ENCODE data around the gene KIAA0753. TPM values are rescaled to one million over a fixed set of nuclear protein-coding genes. Genes with fewer than 3 reads are reported as not detected.
A peak's percentile ranks its signal among the peaks of the same experiment; 100 is the strongest.

Gene KIAA0753
- total and polyA plus RNA-seq, 2 of the 13 experiments (the other 11 are each of a cell fraction or from before 2014, with no cell fraction given): 5.2 to 9.1 TPM

- peak; percentile 49; the same call in 1 of the 2 replicates for TF ChIP-seq IKZF5 (CRISPR knock-in tag; IDR thresholded peaks at IDR 0.05)
- no peak for TF ChIP-seq ZBTB39 (CRISPR knock-in tag; IDR thresholded peaks at IDR 0.05)
- no peak for TF ChIP-seq NFRKB (IDR thresholded peaks at IDR 0.05)
- peak; percentile 28; the same call in 1 of the 2 replicates for TF ChIP-seq NR2C2 (CRISPR knock-in tag; IDR thresholded peaks at IDR 0.05; ENCODE audit: borderline replicate concordance)
- no peak for TF ChIP-seq ZNF335 (CRISPR knock-in tag; IDR thresholded peaks at IDR 0.05)
- peak; percentile 63; the same call in 1 of the 2 replicates for TF ChIP-seq ZNF772 (CRISPR knock-in tag; IDR thresholded peaks at IDR 0.05)
- TF ChIP-seq ZNF350 (CRISPR knock-in tag; IDR thresholded peaks at IDR 0.05; ENCODE audit: borderline replicate concordance, low read depth): peak; percentile 70; the same call in 1 of the 2 replicates
- TF ChIP-seq MEF2D (CRISPR knock-in tag; IDR thresholded peaks at IDR 0.05): 0 out of 2 replicates have a peak, but pooled peaks have one; percentile 51
- TF ChIP-seq ELF4 (CRISPR knock-in tag; IDR thresholded peaks at IDR 0.05; ENCODE audit: borderline replicate concordance): no peak
- TF ChIP-seq RXRB (CRISPR knock-in tag; IDR thresholded peaks at IDR 0.05; ENCODE audit: borderline replicate concordance): peak; percentile 44; the same call in 1 of the 2 replicates
- TF ChIP-seq STAG1 (CRISPR knock-in tag; IDR thresholded peaks at IDR 0.05): peak; percentile 98
- TF ChIP-seq ATF6 (CRISPR knock-in tag; conservative IDR thresholded peaks at IDR 0.05): no peak
- TF ChIP-seq MIXL1 (CRISPR knock-in tag; IDR thresholded peaks at IDR 0.05): 0 out of 2 replicates have a peak, but pooled peaks have one; percentile 42
- TF ChIP-seq KDM2A (CRISPR knock-in tag; IDR thresholded peaks at IDR 0.05; ENCODE audit: borderline replicate concordance, low read depth): peak; percentile 52; the same call in 1 of the 2 replicates
- 0 out of 2 replicates have a peak, but pooled peaks have one; percentile 42 for TF ChIP-seq ZNF274 (CRISPR knock-in tag; IDR thresholded peaks at IDR 0.05)
- peak; percentile 45; the same call in 1 of the 2 replicates for TF ChIP-seq ZSCAN21 (CRISPR knock-in tag; IDR thresholded peaks at IDR 0.05; ENCODE audit: borderline replicate concordance)
- no peak for TF ChIP-seq ZNF263 (CRISPR knock-in tag; IDR thresholded peaks at IDR 0.05)
- 0 out of 2 replicates have a peak, but pooled peaks have one; percentile 24 for TF ChIP-seq HNF1B (CRISPR knock-in tag; IDR thresholded peaks at IDR 0.05)
- no peak for TF ChIP-seq CCDC6 (CRISPR knock-in tag; IDR thresholded peaks at IDR 0.05)
- 0 out of 2 replicates have a peak, but pooled peaks have one; percentile 48 for TF ChIP-seq SPEN (CRISPR knock-in tag; IDR thresholded peaks at IDR 0.05; ENCODE audit: low read depth)
- TF ChIP-seq HDAC6 (IDR thresholded peaks at IDR 0.05; ENCODE audit: low read depth, low read length): no peak
- 0 out of 2 replicates have a peak, but pooled peaks have one; percentile 41 for TF ChIP-seq BCL3 (CRISPR knock-in tag; IDR thresholded peaks at IDR 0.05)
Observed at GRCh38 chr17:6666077-6666521, 25.6 kb upstream of the KIAA0753 start (continued).
